GM21825 (cell line): ENCODE measurements around the gene NFATC2.

Experiments
- ATAC-seq: cut with Tn5 transposase; IDR thresholded peaks from one replicate; pipeline ENCODE4 v1.9.1; 2021; ENCODE audit warnings: mild to moderate bottlenecking, moderate library complexity; ENCODE audit not compliant: unreplicated experiment

NFATC2 gene

DNA sequence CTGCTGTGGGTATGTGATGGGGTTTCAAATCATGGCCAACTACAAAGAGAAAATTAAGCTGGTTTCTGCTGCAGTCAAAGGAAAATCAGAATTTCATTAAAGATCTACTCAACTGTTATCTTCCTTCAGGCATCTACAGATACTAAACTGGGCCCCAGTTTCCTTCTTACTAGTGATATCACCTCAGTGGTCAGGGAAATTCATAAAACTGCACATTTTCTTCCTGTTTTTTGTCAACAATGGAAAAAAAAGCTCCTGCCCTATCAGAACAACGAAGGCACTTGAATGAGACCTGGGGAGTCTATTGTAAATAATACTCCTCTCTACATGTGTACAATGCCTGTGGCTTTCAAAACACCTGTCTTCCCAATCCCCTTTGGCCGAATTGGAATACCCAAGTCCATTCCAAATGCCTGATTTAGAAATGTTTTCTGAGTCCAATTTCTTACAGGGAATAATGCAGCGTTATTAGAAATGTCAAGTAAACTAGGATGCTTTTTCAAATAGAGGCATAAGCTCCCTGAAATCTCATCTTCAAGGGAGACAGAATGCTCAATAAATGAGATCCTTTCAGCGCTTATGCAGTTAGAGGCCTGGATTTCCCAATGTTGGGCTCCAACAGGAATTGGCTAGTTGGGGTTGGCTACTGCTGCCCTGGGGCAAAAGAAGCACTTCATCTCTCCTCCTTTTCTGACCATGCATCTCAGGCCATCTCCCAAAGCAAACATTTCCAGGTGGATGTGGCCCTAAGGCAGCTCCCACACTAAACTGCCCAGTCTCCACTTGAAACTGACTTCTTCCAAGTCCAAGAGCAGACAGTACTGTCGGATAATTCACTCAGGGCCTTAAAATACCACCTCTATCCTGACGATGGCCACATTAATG lies 143.3 kb downstream of the NFATC2 start:
- no peak for ATAC-seq

DNA sequence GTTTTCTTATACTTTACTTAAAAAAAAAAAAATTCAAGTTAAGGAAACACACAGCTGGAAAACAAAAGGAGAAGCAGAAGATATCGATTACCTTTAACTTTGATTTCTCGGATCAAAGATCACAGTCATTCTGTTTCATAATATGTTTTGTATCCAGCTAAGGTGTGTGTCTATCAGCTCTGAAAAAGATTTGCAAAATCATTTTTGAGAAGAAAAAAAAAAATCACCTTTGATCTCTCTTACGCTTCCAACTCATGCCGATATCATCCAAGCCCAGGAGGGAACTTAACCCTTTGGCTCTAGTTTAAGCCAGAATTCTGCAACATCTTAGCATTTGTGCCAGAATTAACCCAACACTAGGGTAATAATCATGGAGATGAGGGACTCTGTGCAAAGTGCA lies 144.0 kb downstream of the NFATC2 start:
- no peak for ATAC-seq

DNA sequence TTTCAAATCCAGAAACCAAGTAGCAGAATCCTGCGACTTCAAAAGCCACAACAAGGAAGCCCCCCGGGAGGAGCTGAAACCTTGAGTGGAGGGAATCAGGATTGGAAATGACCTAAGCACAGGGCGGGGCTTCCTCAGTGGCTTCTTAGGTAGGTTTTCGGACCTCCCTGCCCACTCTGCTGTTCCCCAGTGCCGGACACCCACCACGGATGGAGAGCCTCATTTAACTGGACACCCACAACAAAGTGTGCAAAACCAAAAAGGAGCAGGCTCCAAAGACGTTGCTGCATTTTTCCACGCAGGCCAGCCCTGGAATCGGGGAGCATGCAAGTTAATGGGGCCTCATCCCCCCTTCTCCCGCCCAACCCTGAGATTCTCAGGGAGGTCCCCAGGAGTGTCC lies 144.4 kb downstream of the NFATC2 start:
- no peak for ATAC-seq

DNA sequence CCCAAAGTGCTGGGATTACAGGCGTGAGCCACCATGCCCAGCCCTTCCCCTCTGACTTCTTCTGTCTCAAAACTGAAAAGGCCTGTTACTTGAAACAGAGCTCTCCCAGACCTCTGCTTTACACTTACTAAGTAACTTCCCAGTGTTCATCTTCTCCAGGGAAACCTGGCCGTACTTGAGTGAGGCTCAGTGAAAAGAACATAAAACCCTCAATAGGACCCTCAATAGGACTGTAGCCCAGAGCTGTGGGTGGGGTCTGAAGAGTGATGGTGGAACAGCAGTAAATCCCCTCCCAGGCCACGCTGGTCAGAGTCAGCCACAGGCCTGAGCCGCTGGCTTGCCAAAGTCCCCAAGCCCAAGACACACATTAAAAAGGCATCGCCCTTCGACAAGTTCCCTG lies 145.4 kb downstream of the NFATC2 start:
- no peak for ATAC-seq

DNA sequence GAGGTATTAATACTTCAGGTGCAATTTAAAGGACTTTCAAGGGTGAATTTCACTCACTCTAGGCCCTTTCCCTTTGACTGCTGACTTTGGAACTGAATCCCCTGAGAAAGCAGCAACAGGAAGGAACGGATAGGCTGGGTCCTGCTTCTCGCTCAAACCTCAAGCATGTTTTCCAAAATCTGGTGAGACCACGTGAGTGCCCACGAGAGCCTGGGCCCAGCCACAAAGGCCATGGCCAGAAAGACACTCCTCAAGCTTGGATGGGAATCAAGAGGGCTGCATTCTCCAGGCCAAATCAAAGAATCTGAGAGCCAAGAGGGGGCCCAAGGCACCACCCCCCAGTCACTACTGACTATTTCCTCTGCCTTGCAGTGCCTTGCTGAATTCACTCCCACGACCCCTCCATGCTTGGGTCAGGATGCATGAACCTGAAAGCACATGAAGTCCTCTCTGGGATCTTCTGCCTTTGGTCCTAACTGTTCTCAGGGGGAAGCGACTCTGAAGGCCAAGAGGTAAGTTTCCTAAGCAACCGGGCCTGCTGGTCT lies 146.1 kb downstream of the NFATC2 start:
- ATAC-seq, result no peak

DNA sequence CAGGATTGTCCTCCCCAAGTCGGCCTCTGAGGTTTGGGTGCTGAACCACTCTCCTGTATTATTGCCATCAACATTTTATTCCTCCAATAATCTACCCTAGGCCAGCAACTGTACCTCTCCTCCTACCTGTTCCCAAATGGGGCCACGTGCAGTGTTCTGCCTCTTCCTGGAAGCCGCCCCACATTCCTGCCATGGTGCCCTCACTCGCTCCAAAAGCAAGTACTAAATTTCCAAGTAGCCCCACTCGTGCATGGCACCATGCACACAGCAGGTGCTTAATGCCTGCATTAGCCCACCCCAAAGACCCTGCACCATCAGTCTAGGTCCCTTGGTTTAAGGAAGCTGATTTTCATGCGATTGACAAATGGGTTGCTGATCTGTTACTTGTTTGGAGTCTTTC lies 147.8 kb downstream of the NFATC2 start:
- no peak for ATAC-seq

DNA sequence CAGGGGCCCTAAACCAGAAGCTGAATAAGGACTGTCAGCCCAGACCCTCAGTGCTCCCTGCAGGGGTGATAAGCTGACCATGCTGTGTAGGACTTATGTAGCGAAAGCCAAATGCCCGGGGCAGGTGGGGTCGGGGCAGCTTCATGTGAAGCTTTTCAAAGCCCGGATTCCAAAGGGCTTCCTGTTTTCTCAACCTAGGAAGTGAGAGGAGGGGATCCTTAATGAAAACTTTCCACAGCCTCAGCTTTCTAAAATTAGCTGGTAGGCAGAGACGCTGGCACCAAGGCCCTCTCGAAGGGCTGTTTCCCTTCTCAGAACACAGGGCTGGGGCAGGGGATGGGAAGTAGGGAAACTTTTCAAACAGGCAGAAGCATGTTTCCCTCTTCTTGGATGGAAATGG lies 148.9 kb downstream of the NFATC2 start:
- no peak for ATAC-seq

DNA sequence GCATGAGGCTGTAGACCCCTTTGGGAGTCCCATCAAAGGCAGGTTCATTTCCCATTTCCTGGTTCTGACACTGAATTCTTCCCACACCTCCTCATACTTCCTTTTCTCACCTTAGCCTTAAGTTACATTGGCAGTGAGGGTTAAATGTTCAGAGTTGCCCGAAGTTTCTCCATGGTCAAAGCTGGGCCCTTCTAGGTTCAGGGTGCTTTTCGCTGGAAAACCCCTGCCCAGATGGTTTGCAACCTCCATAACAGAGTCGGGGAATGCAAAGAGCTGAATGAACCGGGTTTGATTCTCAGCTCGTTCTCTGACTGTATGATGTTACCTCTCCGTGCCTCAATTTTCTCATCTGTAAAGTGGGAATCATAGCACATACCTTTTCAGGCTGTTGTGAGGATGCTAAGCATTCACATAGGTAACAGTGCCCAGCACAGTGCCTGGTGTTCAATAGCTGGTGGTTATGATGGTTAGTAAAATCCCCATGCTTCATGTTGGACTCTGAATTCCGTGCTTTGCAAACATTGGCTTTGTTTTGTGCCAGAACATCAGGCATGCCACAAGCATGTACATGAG lies 149.8 kb downstream of the NFATC2 start:
- ATAC-seq, result no peak

DNA sequence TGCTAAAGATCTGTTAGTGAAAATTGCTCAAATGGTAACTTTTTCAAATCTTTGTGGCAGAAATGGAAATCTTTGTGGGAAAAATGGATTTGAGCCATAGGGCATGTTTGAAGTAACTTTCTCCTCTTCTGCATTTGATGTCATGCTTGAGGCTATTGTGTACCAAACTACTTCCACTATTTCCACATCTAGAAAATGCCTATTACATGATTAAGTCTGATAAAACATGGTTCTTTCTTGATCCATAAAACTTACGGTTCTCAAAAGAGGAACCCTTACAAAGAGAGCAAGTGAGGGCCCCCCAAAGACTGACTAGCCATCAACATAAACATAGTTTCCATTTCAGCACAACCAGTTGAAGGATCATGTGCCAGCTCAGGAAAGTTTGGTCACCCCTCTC lies 150.6 kb downstream of the NFATC2 start:
- ATAC-seq, result no peak

DNA sequence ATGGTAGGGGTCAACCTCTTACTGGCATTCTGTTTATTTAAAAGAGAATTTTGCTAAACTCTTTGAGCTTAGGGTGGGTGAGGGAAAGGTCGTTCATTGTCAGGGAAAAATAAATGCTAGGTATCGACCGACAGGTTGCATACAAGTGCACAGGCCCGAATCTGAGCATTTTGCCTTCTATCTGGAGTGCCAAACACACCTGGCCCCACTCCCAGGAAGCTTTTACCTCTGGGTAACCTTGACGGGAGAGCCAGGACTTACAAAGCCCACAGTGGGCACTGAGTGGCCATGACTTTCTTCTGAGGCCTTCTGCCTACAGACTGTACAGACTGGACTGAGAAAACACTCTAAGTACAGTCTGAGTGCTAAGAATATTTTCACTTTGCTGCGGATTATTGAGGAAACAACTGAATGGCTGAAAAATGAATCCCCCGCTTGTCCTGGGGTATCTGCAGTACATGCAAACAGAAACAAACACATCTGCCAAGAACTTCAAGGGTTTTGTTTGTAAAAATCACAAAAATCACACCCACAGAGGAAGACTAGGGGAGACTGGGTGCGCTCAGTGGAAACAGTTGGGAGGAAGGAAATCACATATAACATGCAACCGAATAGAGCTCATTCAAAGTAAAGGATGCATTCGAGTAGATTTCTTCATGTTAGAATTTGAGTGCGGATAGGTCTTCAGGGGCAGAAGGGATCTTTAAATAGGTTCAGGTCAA lies 152.8 kb downstream of the NFATC2 start:
- ATAC-seq, result no peak

DNA sequence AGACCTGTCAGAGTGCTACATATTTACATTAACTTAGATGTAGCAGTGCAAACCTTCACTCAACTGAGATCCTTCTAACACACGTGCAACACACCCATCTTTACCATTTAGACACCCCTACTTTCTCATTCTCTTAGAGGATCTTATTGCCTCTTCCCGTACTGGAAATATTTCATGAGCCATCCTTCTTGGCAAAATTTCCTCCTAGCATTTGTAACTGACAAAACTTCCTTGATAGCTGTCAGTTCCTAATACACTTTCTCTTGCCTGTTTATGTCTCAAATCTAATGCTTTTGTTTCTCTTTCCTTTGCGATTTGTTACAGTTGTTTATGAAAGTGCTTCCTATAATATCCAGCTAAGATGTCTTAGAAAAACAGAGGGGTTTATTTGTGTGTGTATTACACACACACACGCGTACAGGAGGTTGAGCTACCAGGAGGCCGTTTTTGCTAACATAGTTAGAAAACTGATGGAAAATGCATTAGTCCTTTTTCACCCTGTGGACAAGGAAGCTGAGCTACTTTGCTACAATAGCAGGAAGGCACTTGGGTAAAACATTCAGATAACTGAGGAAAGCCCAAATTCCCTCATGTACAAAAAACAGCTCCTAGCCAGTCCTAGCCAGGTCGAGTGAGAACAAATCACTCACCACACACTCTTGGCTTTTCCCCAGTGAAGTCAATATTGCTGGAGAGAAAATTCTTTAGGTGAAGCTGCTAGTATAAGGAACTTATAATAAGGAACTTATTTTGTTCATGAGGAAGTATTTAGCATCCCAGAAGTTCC lies 153.6 kb downstream of the NFATC2 start:
- no peak for ATAC-seq

DNA sequence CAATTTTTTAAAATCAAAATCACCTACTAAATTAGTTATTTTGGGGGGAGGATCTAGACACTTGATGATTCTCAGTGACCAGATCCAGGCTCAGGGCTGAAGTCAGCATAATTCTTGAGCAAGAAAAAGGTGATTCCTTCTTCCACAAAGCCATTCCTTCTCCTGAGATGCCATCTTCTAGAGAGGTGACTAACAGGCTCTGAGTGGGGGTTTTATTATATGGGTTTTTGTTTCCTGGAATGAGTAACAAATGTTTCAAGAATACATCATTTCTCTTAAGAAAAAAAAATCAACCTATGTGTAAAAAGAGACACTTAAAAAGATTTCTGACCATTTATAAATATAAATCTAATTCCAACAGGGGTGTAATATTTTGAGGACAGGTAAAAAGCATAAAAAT lies 154.3 kb downstream of the NFATC2 start:
- no peak for ATAC-seq

DNA sequence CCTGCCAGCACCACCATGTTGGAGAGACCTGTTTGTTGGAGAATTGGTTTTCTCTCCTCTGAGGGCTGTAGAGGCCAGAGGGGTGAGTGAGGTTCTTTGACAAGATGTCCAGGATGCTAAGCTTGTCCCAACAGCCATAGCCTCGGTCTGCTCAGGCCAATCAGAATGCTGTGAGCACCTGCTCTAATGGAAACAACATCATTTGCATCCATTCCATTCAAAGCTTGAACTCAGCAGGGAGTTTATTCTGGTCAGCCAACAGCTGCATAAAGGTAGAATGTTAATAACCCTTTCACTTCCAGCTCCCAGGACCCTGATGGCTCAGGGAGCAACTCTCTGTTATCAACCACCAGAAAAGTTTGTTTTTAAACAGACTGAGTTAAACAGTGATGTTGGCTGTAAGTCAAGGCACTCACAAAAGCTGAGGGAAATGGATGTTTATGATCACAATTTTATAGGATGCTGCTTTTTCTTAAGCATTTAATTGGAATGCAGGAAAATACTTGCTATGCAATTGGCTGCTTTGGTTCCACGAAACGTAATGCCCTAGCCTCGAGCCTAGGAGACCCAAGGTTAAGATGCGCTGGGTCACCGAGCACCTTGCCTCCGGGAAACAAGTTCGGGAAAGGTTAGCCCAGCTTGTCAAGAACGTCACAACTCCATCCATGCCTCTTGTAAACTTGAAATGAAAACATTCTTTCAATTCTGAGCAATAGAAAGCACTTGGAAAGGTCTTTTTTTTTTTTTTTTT lies 155.2 kb downstream of the NFATC2 start:
- no peak for ATAC-seq

DNA sequence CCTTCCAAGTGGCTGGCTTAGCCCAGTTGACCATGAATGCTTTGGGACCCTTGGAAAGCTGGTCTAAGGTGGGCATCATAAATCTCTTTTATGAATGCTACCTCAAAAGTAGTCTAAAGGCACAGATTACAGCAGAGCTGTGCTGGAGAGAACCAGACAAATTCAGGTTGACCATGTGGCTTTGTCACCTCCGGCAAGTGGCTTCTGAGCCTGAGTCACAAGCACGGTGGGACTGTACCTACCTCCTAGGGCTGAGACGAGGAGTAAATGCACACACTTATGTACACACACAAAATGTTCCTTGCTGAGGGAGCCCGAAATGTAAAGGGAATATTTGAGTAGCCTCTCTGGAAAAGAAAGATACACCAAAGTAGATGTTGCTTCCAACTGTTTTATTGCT lies 155.9 kb downstream of the NFATC2 start:
- no peak for ATAC-seq

DNA sequence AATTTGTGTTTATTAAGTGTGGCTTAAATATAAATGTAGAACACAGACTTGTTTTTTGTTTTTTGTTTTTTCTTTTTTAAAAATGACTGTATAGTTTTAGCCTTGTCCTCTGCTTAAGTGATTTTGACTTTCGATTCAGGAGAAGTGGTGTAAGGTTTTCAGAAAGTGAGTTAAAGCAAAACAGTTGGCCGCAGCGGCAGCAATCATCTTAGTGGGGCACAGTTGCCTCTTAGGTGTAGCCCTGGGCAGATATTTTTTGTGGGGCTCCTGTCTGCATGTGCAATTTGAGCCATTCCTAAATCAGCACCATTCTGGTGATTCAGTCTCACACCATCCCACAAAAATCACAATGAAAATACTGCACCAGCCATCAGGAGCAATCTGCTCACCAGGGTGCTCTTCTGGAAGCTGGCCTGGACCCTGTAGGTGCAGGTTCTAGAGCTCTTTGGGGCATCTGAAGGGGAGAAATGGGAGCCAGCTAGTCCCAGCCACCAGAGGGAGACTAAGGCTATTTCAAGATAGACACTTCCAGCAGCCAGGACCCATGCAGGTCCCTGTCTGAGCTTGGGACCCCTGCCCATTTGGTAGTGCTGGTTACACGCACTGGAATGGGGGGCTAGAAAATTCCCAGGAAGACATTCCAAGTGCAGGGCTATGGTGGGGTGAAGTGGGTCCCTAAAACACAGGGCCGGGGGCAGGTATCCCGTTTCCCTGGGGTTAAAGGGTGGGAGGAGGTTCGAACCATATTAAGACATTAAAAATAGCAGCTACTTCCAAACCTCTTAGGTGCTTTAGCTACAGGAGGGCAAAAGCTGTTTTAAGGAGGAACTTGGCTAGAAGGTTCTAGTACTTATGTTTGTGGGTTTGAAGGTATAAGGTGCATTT lies 156.6 kb downstream of the NFATC2 start:
- no peak for ATAC-seq

DNA sequence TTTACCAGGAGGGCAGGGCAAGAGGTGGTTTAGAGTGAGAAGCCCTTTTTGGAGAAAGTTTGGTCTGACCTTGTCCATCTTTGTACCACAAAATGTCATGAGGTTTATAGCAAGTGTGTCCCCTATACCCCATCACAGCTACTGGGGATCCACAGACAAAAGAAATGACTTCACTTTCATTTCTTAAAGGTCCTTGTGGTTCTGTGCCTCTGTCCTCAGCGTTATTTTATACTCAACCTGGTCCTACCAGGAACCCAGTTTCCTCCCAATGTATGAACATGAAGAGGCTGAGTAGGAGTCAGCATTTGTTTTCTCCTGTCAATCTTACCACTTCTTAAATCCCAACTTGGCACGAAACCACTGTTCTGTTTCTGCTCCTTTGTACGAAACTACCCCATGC lies 157.6 kb downstream of the NFATC2 start:
- ATAC-seq, result no peak

DNA sequence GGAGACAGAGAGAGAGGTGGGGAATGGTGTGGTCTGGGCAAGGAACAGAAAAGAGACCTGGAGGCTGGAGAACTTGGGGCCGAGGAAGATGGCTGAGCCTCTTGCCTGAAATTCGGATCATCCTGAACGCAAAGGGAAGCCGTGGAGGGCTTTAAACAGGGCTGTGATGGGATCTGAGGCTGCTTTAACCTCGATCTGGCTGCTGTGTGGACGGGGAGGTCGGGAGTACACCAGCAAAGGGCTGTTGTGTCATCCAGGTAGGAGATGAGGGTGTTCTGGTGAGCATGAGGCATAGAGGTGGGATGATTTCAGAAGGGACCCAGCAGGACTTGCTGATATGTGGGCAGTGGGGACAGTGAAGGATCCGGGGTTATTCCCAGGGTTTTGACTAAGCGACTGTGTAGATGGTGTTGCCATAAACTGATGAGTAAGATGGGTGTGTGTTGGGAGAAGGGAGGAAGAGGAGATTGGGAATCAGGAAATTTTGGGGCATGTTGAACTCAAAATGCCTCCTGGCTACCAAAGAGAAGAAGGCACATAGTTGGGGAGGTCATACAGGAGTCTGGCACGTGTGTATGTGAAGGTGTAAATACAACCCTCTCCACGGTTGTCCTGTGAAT lies 158.5 kb downstream of the NFATC2 start:
- ATAC-seq, result no peak

DNA sequence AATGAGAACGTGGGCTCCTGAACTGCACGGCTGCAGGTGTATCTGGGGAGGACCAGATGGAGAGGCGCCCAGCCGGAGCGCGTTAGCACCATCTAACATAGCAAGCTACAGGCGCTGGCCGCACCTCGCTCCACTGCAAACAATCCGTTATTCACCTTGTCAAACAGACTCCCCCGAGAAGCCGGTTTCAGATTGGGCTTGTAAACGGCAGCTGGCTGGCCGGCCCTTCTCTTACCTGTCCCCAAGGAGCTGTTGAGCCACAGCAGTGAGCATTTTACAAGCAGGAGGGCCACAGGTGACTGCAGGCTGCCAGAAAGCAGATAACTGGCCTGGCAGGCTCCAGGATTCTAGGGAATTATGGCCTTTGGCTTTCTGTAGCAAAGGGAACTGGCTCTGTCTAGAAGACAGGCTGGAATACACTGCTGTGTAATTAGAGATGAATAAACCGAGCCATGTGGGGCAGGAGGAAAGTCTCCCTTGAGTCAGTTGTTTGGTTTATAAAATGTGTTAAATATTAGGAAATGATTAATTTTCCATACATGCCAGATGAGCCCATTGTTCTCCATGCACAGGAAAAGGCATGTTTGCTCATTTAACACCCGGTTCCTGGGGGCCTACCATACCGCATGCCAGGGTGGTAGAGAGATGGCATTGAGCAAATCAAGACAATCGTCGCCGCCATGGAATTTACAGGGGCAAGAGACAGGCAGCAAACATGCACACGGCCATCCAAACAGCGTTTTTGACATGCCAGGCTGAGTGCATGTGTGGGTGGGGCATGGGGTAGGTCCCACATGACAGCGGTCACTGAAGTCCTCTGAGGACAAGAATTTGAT lies 159.3 kb downstream of the NFATC2 start:
- no peak for ATAC-seq
